GM12873 (cell line): ENCODE results near the gene EDRF1.

Source experiments
- TF ChIP-seq, protein P1 (sequence below): IDR thresholded peaks from 2 replicates; pipeline ENCODE4 v1.5.1; 2012; ENCODE audit warnings: low read depth, mild to moderate bottlenecking, moderate library complexity, low read length, control low read depth; ENCODE audit not compliant: insufficient read depth; ENCODE audit errors: missing control alignments

EDRF1 gene

DNA sequence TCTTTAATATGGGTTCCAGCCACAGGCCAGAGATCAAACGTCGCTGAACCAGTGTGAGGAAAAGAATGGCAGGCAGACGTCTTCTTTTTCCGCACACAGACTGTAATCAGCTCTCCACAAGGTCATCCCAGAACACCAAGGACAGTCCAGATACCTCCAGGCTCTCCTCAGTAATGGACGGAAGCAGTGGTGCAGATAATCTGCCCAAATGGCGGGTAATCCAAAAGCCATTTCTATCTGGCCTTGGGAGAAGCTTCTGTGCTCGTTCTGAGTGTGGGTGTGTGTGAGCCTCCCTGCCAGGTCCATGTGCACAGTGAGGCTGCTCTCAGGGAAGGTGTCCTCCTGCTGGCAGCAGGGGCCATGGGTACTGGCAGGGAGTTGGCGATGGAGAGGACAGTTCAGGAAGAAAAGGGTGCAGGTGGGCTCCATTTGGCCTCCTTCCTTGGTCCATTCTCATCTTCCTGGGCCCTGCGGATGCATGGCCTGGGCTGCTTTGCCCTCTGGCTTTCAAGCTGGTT lies 21.0 kb upstream of the EDRF1 start:
- TF ChIP-seq, protein P1, sequence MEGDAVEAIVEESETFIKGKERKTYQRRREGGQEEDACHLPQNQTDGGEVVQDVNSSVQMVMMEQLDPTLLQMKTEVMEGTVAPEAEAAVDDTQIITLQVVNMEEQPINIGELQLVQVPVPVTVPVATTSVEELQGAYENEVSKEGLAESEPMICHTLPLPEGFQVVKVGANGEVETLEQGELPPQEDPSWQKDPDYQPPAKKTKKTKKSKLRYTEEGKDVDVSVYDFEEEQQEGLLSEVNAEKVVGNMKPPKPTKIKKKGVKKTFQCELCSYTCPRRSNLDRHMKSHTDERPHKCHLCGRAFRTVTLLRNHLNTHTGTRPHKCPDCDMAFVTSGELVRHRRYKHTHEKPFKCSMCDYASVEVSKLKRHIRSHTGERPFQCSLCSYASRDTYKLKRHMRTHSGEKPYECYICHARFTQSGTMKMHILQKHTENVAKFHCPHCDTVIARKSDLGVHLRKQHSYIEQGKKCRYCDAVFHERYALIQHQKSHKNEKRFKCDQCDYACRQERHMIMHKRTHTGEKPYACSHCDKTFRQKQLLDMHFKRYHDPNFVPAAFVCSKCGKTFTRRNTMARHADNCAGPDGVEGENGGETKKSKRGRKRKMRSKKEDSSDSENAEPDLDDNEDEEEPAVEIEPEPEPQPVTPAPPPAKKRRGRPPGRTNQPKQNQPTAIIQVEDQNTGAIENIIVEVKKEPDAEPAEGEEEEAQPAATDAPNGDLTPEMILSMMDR, result no peak

DNA sequence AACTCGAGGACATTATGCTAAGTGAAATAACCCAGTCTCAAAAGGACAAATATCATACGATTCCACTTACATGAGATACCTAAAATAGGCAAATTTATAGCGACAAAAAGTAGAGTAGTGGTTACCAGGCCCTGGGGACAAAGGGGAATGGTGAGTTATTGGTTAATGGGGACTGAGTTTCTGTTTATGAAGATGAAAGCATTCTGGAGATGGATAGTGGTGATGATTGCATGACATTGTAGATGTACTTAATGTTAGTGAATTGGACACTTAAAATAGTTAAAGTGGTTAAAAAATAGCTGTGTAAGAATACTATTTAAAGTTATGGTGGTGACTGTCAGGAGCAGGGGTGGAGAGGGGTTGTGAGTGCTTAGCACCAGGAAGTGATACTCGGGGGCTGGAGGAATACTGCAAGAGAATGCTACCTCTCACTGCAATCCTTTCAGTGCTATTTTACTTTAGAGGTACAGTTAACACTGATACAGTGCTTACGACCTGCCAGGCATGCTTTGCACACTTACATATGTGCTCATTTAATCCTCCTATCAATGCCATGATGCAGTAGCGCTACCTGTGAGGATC lies 19.9 kb upstream of the EDRF1 start:
- TF ChIP-seq, protein P1, result no peak

DNA sequence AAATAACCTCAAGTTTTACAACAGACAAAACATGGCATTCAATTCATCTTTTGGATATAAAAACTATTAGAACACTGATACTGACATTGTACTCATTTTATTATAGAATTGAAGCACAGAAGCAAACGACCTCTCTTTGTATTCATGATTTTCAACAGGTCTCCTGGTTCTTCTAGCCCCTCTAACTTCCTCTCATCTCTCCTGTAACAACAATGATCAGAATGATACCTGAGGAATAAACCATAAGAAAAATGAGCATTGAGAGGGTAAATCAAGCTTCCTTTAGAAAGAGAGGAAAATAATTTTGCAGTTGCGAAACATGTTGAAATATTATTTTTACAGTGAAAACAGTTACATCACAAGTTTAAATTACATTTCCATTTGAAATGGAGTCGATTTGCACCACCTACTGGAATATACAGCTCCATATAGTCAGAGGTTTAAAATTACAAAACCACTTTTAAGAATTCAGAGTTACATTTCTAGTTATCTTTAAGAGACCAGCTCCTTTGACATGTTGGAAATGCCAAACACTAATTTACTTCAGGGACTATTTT lies 19.1 kb upstream of the EDRF1 start:
- TF ChIP-seq, protein P1, result no peak

DNA sequence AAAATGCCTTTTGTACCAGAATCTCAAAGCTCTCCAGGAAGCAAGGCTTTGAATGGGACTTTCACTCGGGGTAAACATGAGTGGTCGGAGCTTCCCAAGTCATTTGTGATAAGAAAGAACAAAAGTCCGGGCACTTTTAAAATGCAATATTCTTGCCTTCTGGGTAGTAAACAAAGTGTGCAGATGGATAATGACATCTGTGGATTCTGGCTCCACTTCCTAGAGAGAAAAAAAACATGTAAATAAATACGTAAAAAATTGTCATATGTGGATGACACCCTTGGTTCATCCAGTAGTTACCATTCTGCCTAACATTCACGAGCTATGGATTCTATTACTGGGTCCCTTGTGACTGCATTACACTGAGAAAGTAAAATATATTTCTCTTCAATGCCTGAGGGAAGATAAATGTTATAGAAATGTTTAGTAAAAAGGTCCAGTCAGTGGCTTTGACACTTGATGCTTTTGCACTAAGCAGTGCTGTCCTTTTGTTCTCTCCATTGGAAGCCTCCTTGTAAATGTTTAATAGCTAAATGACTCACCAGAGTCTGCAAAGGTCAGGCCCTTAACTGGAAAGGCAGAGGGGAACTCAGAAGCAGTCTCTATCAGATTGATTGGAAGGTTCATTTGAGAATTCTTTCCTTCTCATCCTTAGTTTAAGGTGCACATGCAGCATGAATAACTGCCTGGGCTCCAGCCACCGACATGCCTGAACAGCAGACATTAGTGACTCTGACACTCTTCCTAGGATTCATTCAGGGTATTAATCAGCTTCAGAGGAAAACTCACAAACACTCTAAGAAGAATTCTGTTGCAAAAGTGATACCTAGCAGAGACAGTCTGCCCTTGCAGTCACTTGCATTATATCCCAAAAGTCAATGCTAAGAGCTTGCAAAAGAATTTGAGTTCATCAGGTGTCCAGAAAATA lies 11.7 kb upstream of the EDRF1 start:
- TF ChIP-seq, protein P1, result no peak

DNA sequence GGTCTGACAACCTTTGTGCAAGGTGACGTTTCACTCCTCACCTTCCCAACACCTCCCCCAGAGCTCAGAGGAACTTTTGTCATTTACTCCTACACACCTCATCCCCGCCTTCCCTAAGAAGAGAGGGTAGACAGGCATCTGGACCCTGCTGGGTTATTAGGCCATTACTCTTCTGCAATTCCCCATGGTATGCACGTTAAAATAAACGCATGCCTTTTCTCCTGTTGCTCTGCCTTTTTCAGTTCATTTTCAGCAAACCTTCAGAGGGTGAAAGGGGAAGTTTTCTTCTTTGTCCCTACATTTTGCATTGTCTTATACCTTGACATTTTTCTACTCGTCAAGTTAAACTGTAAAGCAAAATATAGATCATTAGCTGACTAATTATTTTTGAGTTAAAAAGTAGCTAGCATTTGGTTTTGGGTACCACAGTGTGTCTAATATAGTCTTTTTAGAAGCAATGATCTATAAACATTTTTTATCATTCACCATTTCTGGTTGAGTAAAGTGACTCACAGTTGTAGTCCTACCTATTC lies 10.5 kb upstream of the EDRF1 start:
- TF ChIP-seq, protein P1, result no peak

DNA sequence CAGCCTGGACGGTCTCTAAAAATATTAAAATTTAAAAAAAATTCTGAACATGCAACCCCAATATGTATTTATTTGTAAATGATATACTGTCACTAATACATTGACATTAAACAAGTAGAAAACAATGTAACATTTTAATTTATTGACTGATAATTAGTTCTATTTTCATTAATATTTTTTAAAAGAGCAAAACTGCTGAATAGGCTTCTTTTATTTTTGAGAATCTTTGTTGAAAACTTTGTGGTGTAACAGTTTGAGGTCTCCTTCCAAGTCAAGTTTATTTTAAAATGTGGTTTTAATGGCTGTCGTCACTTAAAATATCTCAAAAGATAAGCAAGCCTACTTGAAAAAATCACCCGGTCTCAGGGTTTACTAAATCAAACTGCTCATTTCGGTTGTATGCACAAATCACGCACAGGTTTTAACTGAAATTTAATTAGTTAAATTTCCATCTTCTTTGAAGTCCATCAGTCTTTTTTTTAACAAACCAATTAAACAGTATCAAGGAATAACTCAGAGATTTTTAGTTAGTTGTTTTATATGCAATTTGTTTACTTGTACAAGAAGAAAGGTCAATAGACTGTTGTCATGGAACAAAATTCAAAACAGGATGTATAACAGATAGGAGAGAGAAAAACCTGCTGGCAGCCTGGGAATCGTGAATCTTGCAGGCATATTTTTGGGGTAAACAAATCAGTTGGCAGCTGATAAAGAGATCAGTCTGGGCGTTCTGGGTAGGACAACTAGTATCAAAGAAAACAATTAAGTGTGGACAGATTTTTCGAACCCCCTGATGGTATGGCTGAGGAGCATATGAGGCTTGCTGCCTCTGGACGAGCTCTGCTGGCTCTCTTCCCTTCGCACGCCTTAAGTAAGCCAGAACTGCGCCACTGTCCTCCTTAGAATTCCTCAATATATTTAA lies 9.7 kb upstream of the EDRF1 start:
- TF ChIP-seq, protein P1, result no peak
